GM18505 (cell line): ENCODE data around the gene F10.

Experiments used
- ATAC-seq: cut with Tn5 transposase; IDR thresholded peaks from one replicate; pipeline ENCODE4 v1.9.1; 2021; ENCODE audit not compliant: unreplicated experiment
- POLR2A ChIP-seq: IDR thresholded peaks from 4 replicates; pipeline ENCODE4 v1.6.1; 2011; ENCODE audit warnings: borderline replicate concordance; ENCODE audit not compliant: insufficient read depth, insufficient read length; ENCODE audit errors: extremely low read depth

The F10 gene

GRCh38 chr13:113082198-113083021 is 40.2 kb upstream of the F10 start:
- ATAC-seq: no peak
- no peak for TF ChIP-seq POLR2A

GRCh38 chr13:113083022-113083373 is 39.6 kb upstream of the F10 start:
- no peak for ATAC-seq
- no peak for TF ChIP-seq POLR2A

GRCh38 chr13:113083402-113084061 is 39.1 kb upstream of the F10 start:
- no peak for TF ChIP-seq POLR2A
- ATAC-seq: no peak

DNA sequence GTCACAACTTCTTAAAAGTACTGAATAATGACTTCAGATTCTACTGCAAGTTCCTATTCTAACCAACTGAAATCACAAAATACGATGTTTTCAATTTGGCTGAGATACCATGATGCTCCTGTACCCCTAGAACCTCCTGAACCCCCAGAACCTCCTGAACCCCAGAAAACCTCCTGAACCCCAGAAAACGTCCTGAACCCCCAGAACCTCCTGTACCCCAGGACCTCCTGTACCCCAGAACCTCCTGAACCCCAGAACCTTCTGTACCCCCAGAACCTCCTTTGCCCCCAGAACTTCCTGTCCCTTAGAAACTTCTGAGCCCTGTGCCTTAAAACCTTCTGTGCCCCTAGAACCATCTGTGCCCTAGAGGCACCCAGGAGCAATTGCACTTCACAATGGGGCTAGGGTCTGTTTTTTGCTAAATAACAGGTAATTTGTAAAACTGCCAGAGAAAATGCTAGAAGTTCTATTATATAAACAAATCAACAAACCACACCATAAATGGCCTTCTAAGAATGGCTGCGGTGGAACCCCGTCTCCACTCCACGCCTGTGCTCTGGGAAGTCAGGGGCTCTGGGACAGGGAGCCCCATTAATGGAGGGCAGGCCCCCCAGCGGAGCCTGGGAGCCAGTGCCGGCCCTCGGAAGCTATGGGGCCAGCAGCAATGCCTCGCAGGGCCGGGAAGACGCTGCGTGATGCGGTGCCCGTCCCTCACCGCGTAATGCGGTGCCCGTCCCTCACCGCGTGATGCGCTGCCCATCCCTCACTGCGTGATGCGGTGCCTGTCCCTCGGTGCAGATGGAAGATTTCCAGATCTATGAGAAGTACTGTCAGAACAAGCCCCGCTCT is 38.3 kb upstream of the F10 start:
- no peak for TF ChIP-seq POLR2A
- ATAC-seq: no peak

DNA sequence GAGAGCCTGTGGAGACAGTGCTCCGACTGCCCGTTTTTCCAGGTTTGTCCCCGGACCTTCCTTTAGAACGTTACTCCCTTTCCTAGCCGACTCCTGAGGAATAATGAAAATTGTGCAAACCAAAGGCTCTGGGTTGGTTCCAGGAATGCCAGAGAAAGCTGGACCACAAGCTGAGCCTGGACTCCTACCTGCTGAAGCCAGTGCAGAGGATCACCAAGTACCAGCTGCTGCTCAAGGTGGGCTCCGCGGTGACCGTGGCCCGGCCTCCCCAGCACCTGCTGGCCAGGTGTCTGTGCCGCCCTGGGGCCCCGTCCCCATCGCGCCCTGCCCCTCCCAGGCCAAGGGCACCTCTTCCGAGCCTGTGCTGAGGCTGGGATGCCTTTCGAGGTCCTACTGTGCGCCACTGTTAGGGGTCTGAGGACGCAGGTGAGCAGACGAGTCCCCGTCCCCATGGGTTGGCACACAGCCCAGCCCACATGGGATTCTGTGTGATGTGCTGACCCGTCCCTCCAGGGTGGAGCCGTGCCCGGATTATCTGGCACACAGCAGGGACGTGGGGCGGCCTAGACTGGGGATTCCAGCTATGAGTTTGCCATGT is 37.6 kb upstream of the F10 start:
- no peak for ATAC-seq
- no peak for TF ChIP-seq POLR2A

- no peak for ATAC-seq
- TF ChIP-seq POLR2A: no peak
Observed at GRCh38 chr13:113086031-113086750, 36.4 kb upstream of the F10 start.

- ATAC-seq: no peak
- TF ChIP-seq POLR2A: no peak
Observed at GRCh38 chr13:113086991-113087922, 35.3 kb upstream of the F10 start.

GRCh38 chr13:113087923-113088690 is 34.5 kb upstream of the F10 start:
- ATAC-seq: no peak
- TF ChIP-seq POLR2A: no peak

GRCh38 chr13:113088691-113089020 is 33.9 kb upstream of the F10 start:
- TF ChIP-seq POLR2A: no peak
- no peak for ATAC-seq

DNA sequence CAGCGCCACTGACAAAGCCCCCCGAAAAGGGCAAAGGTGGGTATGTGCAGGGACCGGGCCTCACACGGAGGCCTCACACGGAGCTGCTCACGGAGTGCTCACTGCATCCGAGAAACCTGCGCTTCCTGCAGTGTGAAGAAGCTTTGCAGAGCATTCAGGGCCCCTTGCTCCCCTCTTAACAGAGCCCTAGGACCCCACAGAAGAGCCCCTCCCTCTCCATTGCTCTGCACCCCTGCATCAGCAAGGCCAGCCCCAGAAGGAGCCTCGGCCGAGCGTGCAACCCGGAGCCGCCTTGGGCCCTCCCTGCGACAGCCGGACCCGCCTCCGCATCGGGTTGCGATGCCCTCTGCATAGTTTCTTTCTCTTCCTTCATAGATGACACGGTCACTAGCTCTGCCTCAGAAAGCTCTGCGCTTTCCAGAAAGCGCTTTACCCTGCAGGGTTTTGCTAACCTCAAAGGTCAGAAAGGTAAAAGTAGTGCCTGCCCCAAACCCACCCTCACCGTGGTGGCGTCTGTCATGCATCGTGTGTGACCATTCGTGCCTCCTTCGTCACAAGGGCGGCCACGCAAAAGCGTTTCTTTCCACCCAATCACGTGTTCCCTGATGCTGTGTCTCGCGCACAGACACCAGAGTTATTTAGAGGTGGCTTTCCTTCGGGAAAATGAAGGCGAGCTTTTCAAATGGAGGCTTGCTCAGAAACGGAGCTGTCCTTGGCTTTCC is 32.7 kb upstream of the F10 start:
- no peak for TF ChIP-seq POLR2A
- ATAC-seq: no peak

DNA sequence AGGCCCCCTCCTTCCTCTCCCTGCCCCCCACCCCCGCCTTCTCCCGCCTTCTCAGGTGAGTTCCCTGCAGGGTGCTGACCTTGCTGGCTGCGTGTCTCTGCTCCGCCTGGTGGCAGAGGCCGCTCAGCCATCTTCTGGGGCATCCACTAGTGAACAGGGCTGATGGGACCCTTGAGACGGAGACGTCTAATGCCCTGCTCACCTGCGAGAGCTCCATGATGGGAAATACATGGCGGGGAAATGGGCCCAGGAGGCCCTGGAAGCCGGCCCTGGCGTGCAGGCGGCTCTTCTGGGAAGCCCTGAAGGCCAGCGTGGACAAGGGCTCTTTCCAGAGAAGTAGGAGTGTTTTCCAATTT is 32.2 kb upstream of the F10 start:
- no peak for TF ChIP-seq POLR2A
- ATAC-seq: no peak
